Measurements from ENCODE around the gene ANAPC2. TPM values are rescaled to one million over a fixed set of nuclear protein-coding genes. Genes with fewer than 3 reads are reported as not detected.

The ANAPC2 gene
- total and polyA plus RNA-seq, 2 of the 4 experiments (the other 2 are of a cell fraction) = 9.3 to 29.5 TPM

GRCh38 chr9:137172901-137173795 lies 15.2 kb downstream of the ANAPC2 start:
- H3K9me3 ChIP-seq (ENCODE audit: control insufficient read depth, insufficient read depth, low read length) = no peaks in the 10 kb centered on the region
- H4K5ac ChIP-seq (ENCODE audit: low read depth, low read length) = no peak overlapping the region
- no peak overlapping the region for H2BK120ac ChIP-seq (ENCODE audit: low read depth, low read length)
- H4K8ac ChIP-seq (ENCODE audit: low read depth in 2 of 2, low read length in 2 of 2) = no peak overlapping the region
- H3K9ac ChIP-seq (ENCODE audit: low read depth, low read length) = no peak overlapping the region
- H3K56ac ChIP-seq (ENCODE audit: extremely low read depth, insufficient read depth, low read length) = no peak overlapping the region
- H3K14ac ChIP-seq (replicated peaks; ENCODE audit: low read depth, low read length) = no peak overlapping the region
- no peaks in the 10 kb centered on the region for H4K20me1 ChIP-seq (ENCODE audit: insufficient read depth, low read length)
- H4K91ac ChIP-seq (ENCODE audit: insufficient read depth, low read depth, low read length) = no peak overlapping the region
- H2BK15ac ChIP-seq (ENCODE audit: low read depth, low read length) = no peak overlapping the region
- ATAC-seq (ENCODE audit: low read depth) (no peak), DNase-seq (no peak)
- no peak overlapping the region for H2BK5ac ChIP-seq (ENCODE audit: low read depth, low read length, poor library complexity, severe bottlenecking)
- H3K18ac ChIP-seq (ENCODE audit: low read depth, low read length) = no peak overlapping the region
- ChIA-PET CTCF (no interaction called here), POLR2A (ENCODE audit: unreplicated experiment) (no interaction called here)
- H3K9me1 ChIP-seq (ENCODE audit: insufficient read depth, low read length) = no peaks in the 10 kb centered on the region
- no TSS peak for BruUV-seq (replicated peaks)
- H3K4me2 ChIP-seq (ENCODE audit: low read depth, low read length) = no peak overlapping the region
- H3K36me3 ChIP-seq (ENCODE audit: control insufficient read depth, insufficient read depth, low read length) = peaks cover 5% of the 10 kb centered on the region; the same call in 1 of the 2 replicates
- intact Hi-C loops (cut with micrococcal nuclease) = no loop called here
- in situ Hi-C loops (cut with MboI; ENCODE audit: low sequenced_read_pairs) = no loop called here
- peaks cover 40% of the 10 kb centered on the region for H3K27me3 ChIP-seq (ENCODE audit: control insufficient read depth, insufficient read depth, low read length)
- no peak overlapping the region for H2AK9ac ChIP-seq (replicated peaks; ENCODE audit: low read depth, low read length, poor library complexity)
- no peak overlapping the region for H3K4ac ChIP-seq (ENCODE audit: low read depth, low read length)
- H2AFZ ChIP-seq (replicated peaks; ENCODE audit: low read length, poor library complexity) = peak overlapping the region; percentile 21
- dilution Hi-C loops (cut with HindIII; ENCODE audit: low sequenced_read_pairs, unreplicated experiment) = no loop called here
- no peak overlapping the region for H3K4me3 ChIP-seq (ENCODE audit: insufficient read depth, low read depth, low read length)
- H3K27ac ChIP-seq (ENCODE audit: insufficient read depth, low read length) = no peak overlapping the region
- no peak overlapping the region for H2AK5ac ChIP-seq (ENCODE audit: low read depth, low read length)
- no peak overlapping the region for H2BK20ac ChIP-seq (ENCODE audit: low read depth, low read length)
- TF ChIP-seq ELK1 (IDR thresholded peaks at IDR 0.05; ENCODE audit: borderline replicate concordance, low read depth, low read length) (no peak), CHD1 (IDR thresholded peaks at IDR 0.05; ENCODE audit: low read depth, low read length) (no peak), USF2 (IDR thresholded peaks at IDR 0.05; ENCODE audit: low read depth, low read length) (no peak), RFX5 (IDR thresholded peaks at IDR 0.05; ENCODE audit: low read depth, low read length) (no peak), MAFK (IDR thresholded peaks at IDR 0.05; ENCODE audit: low read depth, low read length) (no peak), SMC3 (IDR thresholded peaks at IDR 0.05; ENCODE audit: low read depth, low read length) (no peak), MAZ (IDR thresholded peaks at IDR 0.05; ENCODE audit: borderline replicate concordance, low read depth, low read length) (no peak), FOS (IDR thresholded peaks at IDR 0.05; ENCODE audit: low read depth, low read length) (no peak), NFE2L2 (IDR thresholded peaks at IDR 0.05; ENCODE audit: low read depth, low read length) (no peak)
- peaks cover 4% of the 10 kb centered on the region for H3K4me1 ChIP-seq (ENCODE audit: control insufficient read depth, insufficient read depth, low read length)
- no peaks in the 10 kb centered on the region for H3K79me1 ChIP-seq (ENCODE audit: low read depth in 1 of 2, low read length in 2 of 2)
- 69% methylated on average over 11 of the region's 21 CpGs; no CpG with 5 or more reads in 1 of the 2 experiments for WGBS, 2 experiments (ENCODE audit: extremely low coverage in 2 of 2, insufficient read length in 1 of 2)
- H3K23ac ChIP-seq (ENCODE audit: low read depth, low read length) = no peak overlapping the region
